ENCODE measurements around the gene GABRB3.

Gene GABRB3

DNA sequence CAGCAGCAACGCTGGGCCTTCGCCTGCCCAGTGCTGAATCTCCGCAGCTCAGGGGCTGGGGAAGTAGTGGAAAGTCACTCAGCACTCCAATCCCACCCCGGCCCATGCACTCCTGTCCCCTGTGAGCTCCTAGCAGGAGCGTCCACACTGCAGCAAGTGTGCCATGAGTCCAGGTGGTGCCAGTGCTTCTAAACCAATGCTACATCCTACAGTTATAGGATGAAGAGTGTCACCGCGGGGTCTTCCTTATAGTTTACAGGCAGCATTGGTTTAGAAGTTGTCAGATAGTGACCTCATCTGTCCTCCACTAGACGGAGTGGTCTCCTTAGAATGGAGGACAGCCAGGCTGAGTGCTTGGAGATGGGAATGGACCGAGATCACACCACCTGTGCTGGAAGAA, 221.4 kb downstream of the GABRB3 start:
- no peak for DNase-seq (ENCODE audit: low spot score)

DNA sequence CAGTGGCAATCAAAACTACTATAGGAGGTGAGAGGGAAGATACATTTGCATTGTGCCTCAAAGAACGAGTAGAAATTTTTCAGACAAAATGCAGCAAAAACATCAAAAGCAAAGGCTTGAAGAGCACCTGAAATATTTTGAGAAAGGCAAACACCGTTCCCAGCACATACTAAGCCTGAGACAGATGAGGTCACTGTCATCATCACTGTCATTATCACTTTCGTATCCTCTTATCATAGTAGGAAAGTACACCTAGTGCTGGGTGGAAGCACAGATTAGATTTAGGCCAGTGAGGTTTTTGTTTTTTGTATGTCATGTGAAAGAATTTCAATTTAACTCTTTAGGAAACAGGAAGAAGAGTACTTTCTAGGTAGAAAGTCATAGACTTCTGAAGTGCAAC, 222.0 kb downstream of the GABRB3 start:
- no peak for DNase-seq (ENCODE audit: low spot score)

DNA sequence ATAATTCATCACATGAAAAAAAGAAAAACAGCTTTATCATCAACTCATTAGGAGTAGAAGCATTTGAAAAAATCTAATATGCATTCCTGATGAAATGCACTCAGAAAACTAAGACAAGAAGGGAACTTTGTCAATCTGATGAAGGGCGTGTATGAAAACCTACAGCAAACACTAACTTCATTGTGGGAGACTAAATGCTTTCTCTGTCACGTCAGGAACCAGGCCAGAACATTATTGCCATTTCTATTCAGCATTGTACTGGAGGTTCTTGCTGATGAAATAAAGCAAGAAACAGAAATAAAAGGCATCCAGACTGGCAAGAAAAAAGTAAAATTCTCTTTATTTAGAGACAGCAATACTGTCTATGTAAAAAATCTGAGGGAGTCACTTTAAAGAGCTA, 235.2 kb downstream of the GABRB3 start:
- DNase-seq (ENCODE audit: low spot score) = no peak

DNA sequence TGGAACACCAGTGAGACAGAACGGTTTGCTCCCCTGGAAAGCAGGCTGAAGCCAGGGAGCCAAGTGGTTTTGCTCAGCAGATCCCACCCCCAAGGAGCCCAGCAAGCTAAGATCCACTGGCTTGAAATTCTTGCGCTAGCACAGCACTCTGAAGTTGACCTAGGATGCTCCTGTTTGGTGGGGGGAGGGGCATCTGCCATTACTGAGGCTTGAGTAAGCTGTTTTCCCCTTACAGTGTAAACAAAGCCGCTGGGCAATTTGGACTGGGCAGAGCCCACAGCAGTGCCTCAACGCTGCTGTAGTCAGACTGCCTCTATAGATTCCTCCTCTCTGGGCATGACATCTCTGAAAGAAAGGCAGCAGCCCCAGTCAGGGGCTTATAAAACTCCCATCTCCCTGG, 241.4 kb downstream of the GABRB3 start:
- no peak for DNase-seq (ENCODE audit: low spot score)

DNA sequence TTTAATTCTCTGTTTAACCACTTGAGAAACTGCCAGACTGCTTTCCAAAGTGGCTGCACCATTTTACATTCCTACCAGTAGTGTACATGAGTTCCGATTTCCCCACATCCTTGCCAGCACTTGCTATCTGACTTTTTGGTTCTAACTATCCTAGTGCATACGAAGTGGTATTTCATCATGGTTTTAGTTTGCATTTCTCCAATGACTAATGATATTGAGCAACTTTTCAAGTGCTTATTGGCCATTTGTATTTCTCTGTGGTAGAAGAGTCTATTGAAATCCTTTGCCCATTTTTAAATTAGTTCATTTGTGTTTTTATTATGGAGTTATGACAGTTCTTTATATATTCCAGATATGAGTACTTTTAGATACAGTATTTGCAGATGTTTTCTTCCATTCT, 247.8 kb downstream of the GABRB3 start:
- no peak for DNase-seq (ENCODE audit: low spot score)

DNA sequence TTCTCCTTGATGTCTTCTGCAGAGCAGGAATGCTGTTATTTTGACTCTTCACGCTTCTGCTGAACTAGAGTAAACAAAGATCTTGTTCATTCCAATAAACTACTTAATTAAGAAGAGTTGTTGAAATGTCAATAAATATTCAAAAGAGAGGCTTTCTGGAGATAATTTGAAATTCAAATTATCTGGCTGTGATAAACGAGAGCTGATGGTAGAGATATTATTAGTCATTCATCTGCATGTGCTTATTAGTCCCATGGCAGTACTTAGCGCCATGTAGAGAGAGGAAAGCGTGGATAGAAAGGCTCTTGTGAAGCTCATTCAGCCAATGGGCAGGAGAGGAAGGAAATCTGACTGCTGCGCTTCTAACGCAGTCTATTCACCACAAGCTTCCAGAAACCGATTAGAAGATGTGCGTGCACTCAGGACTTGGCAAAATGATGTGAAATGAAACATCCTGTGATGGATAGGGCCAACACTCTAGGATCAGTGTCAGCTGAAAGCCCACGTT, 251.1 kb downstream of the GABRB3 start:
- DNase-seq (ENCODE audit: low spot score) = no peak

DNA sequence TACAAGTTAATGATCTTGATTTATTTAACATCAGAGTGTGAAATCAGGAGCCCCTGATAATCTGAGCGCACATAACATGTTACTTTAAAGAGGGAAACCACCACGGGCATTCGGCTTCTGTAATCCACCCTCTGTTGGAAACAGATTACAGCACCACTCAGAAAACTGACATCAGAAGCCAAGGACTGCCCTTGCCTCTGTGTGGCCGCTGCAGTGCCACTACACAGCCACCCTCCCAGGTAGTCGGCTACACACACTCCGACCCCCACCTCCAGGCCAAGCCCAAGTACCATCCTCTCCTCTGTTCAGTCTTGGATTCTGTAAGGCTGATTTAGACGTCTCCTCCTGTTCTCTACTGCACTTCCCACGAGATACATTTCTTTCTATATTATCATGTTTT, 251.7 kb downstream of the GABRB3 start:
- no peak for DNase-seq (ENCODE audit: low spot score)

DNA sequence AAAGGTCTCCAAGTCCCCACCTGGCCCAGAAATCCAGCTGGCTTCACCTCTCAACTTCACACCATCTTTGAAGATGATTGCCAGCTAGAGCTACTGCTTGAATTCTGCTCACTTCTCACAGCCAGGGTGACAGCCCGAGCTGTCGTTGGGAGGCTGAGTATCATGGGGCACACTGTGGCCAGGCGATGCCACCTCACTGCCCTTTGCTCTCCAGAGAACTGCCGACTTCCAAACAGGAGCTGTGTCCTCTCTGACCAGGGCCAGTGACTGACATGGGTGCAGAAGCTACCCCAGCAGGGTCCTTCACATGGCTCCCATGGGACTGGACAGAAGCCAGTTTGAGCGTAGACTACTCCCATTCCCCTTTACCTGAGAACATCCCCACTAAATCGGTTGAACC, 254.0 kb downstream of the GABRB3 start:
- no peak for DNase-seq (ENCODE audit: low spot score)

DNA sequence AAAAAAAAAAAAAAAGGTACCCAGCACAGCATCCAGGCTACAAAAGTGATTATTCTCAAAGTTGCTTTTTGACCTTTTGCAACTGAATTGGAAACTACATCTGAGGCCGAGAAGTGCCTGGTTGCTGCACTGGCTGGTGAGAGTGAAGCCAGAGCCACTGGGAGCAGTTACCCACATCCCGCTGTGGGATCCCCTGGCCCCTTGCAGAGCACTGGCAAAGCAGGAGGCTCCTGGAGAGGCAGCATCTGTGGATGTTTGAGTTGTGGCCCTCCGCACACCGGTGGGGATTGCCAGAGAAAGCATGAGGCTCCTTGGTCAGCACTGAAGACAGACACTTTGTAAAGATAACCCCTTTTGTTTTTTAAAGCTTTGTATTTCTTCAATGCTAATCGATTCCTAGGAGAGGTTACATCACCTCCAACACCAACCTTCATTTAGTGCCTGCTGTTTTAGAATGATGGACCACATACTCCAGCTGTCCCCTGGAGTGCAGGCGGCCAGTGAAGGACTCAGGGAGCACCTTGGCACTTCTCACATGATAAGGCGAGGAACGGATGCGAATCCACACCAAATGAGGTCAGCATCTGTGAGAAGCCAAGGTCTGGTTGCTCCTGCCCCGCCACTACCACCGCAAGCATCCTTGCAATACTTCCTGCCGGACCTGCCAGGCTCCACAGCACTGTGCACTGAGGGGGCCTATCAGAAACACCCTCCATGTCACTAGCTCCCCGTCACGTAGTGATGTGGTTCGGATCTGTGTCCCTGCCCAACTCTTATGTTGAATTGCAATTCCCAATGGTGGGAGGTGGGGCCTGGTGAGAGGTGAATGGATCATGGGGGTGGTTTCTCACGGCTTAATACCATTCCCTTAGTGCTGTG, 256.5 kb downstream of the GABRB3 start:
- DNase-seq (ENCODE audit: low spot score) = no peak

DNA sequence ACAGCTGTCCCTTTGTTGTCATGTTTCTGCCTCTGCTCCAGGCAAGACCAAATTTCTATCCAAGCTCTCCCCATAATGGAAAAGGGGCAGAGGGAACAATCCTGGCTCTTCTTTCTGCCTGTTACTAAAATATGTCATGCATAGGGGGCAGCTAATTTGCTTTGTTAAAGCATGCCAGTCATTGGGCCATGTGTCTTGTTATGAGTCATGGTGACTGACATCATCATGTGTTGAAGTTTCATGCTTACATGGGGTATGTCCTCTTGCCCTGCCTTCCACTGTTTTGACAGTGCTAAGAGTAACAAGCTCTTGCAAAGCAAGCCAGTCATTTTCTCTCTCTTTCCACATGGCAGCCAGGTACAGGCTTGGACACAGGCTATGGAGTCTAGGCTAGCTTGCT, 268.9 kb downstream of the GABRB3 start:
- no peak for DNase-seq (ENCODE audit: low spot score)

Data from CD4-positive, alpha-beta T cell treated with Interleukin-2 at 100 ng/mL for 4 hours (primary cell).